Prostate gland (tissue), 2 donors: ENCODE results near the gene C7orf25.

Experiments used
- POLR2A ChIP-seq: fragments of 450-650 bp; IDR thresholded peaks from one replicate; pipeline ENCODE4 v1.6.1; 2016; ENCODE audit warnings: antibody characterized with exemption, mild to moderate bottlenecking
- TF ChIP-seq, protein P1 (sequence below), 4 experiments: fragments of 200-600 bp in 2 of 4; fragments of 450-650 bp in 2 of 4; sonication (generic) in 2 of 4; IDR thresholded peaks; 1 replicate in 3 of 4; 2 replicates in 1 of 4; pipeline ENCODE4 v1.5.1; 2016 to 2019; ENCODE audit warnings: antibody characterized with exemption in 4 of 4, mild to moderate bottlenecking in 2 of 4, moderate library complexity in 2 of 4

DNA sequence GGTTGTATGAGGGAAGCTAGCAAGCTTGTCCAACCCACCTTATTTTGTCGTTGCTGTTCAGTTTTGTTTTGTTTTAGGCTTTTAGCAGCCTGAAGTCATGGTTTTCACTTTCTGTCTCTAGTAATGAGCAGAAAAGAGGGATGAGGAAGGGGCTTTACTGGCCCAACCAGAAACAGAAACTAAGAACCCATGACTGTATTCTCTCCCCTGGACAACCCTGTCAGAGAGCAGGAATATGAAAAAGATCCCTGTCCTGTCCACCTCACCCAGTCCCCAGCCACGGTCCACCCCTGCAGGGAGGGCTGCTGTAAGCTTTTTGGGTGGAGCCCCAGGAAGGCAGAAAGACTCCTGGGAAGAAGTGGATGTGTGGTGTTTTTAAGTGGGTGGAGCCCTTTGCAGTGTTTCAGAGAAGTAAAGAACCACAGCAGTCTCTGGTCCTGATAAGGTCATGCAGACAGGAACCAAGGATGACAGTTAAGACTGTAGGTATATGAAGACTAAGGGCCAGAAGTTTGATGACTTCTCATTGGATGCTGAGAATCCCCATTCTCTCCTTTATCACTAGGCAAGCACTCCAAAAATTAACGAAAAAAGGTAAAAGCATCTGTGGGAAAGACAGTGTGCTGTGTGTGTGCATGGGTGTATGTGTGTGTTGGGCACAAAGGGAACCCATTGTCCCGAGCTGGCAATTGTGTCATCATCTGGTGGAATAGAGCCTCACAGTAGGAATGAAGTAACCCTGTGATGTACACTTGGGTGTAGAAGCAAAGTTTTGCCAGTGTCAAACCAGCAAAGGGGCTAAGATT is 34.2 kb upstream of the C7orf25 start:
- TF ChIP-seq, protein P1, sequence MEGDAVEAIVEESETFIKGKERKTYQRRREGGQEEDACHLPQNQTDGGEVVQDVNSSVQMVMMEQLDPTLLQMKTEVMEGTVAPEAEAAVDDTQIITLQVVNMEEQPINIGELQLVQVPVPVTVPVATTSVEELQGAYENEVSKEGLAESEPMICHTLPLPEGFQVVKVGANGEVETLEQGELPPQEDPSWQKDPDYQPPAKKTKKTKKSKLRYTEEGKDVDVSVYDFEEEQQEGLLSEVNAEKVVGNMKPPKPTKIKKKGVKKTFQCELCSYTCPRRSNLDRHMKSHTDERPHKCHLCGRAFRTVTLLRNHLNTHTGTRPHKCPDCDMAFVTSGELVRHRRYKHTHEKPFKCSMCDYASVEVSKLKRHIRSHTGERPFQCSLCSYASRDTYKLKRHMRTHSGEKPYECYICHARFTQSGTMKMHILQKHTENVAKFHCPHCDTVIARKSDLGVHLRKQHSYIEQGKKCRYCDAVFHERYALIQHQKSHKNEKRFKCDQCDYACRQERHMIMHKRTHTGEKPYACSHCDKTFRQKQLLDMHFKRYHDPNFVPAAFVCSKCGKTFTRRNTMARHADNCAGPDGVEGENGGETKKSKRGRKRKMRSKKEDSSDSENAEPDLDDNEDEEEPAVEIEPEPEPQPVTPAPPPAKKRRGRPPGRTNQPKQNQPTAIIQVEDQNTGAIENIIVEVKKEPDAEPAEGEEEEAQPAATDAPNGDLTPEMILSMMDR (IDR thresholded peaks at IDR 0.05): no peak
- no peak for TF ChIP-seq POLR2A
